ENCODE results near the gene MLLT10.

- TF ChIP-seq CTCF (IDR thresholded peaks at IDR 0.05), result no peak
- no peak for TF ChIP-seq POLR2A (IDR thresholded peaks at IDR 0.05)
Observed at GRCh38 chr10:21529032-21529910, 4.8 kb upstream of the MLLT10 start.

Data from thyroid gland (tissue), 4 donors.